Adrenal gland (tissue), 5 donors: ENCODE results near the gene ZNF552.

Source experiments
- POLR2A ChIP-seq, 2 donors: fragments of 450-650 bp; IDR thresholded peaks; one replicate each; pipeline ENCODE4 v1.6.1; 2017; ENCODE audit warnings: antibody characterized with exemption in 2 of 2, mild to moderate bottlenecking in 2 of 2, moderate library complexity in 1 of 2
- TF ChIP-seq, protein P1 (sequence below), 6 experiments: fragments of 450-650 bp in 4 of 6; fragments of 200-600 bp in 2 of 6; sonication (generic) in 1 of 6; IDR thresholded peaks; 1 replicate in 5 of 6; 2 replicates in 1 of 6; pipeline versions ENCODE4 v1.5.1 to v1.8.0; 2016 to 2021; ENCODE audit warnings: antibody characterized with exemption in 6 of 6, mild to moderate bottlenecking in 2 of 6, moderate library complexity in 1 of 6
- donor health status: DM: no; HTN: no; CAD: no.

- TF ChIP-seq, protein P1, sequence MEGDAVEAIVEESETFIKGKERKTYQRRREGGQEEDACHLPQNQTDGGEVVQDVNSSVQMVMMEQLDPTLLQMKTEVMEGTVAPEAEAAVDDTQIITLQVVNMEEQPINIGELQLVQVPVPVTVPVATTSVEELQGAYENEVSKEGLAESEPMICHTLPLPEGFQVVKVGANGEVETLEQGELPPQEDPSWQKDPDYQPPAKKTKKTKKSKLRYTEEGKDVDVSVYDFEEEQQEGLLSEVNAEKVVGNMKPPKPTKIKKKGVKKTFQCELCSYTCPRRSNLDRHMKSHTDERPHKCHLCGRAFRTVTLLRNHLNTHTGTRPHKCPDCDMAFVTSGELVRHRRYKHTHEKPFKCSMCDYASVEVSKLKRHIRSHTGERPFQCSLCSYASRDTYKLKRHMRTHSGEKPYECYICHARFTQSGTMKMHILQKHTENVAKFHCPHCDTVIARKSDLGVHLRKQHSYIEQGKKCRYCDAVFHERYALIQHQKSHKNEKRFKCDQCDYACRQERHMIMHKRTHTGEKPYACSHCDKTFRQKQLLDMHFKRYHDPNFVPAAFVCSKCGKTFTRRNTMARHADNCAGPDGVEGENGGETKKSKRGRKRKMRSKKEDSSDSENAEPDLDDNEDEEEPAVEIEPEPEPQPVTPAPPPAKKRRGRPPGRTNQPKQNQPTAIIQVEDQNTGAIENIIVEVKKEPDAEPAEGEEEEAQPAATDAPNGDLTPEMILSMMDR (IDR thresholded peaks at IDR 0.05): no peak
- no peak for TF ChIP-seq POLR2A (IDR thresholded peaks at IDR 0.05)
Measured at GRCh38 chr19:57829316-57829715, 14.6 kb upstream of the ZNF552 start.
